Retinal pigment epithelial cell (primary cell): ENCODE results near the gene DYRK1A.

ENCODE experiments used
- DNase-seq: peaks from one replicate; pipeline ENCODE4 v3.0.0-alpha.2; 2010; ENCODE audit warnings: low read depth
- H3K4me3 ChIP-seq: 2 replicates; pipeline ENCODE4 v1.5.1; 2011; ENCODE audit warnings: mild to moderate bottlenecking, low read length, control low read depth, moderate library complexity
- TF ChIP-seq, protein P1 (sequence below): conservative IDR thresholded peaks from 2 replicates; pipeline ENCODE4 v1.5.1; 2011; ENCODE audit warnings: low read depth, low read length, control low read depth, inconsistent platforms

Gene DYRK1A

DNA sequence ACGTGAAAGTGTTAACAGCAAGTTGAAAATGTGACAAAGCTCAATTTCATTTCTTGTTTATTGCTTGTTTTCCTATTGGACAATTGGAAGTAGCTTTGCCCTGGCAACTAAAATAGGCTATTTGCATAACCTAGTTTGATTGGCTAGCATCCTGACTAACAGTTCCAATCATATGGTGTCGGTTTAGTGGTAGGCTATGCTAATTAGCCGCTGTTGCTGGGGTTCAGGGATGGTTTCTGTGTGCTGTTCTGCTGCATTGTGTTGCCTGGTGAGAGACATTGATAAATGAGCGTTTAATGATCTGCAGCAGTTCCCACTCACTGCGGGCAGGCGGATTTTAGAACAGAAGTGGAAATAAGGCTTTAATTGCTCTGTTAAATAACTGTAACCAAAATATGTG, 68.5 kb downstream of the DYRK1A start:
- no peak overlapping the region for H3K4me3 ChIP-seq
- peak; percentile 88 for DNase-seq
- TF ChIP-seq, protein P1, sequence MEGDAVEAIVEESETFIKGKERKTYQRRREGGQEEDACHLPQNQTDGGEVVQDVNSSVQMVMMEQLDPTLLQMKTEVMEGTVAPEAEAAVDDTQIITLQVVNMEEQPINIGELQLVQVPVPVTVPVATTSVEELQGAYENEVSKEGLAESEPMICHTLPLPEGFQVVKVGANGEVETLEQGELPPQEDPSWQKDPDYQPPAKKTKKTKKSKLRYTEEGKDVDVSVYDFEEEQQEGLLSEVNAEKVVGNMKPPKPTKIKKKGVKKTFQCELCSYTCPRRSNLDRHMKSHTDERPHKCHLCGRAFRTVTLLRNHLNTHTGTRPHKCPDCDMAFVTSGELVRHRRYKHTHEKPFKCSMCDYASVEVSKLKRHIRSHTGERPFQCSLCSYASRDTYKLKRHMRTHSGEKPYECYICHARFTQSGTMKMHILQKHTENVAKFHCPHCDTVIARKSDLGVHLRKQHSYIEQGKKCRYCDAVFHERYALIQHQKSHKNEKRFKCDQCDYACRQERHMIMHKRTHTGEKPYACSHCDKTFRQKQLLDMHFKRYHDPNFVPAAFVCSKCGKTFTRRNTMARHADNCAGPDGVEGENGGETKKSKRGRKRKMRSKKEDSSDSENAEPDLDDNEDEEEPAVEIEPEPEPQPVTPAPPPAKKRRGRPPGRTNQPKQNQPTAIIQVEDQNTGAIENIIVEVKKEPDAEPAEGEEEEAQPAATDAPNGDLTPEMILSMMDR = no peak

GRCh38 chr21:37435711-37436110, 69.1 kb downstream of the DYRK1A start:
- no peak overlapping the region for H3K4me3 ChIP-seq
- DNase-seq = no peak
- TF ChIP-seq, protein P1 = no peak

GRCh38 chr21:37436174-37436573, 69.6 kb downstream of the DYRK1A start:
- TF ChIP-seq, protein P1 = no peak
- no peak for DNase-seq

GRCh38 chr21:37437376-37438080, 71.0 kb downstream of the DYRK1A start:
- no peak for DNase-seq
- TF ChIP-seq, protein P1 = no peak
- no peak overlapping the region for H3K4me3 ChIP-seq

More at GRCh38 chr21:37436174-37436573, 69.6 kb downstream of the DYRK1A start:
- H3K4me3 ChIP-seq = no peak overlapping the region

- no peak overlapping the region for H3K4me3 ChIP-seq
- no peak for DNase-seq
- TF ChIP-seq, protein P1 = no peak
Observed at GRCh38 chr21:37443683-37444082, 77.1 kb downstream of the DYRK1A start.

DNA sequence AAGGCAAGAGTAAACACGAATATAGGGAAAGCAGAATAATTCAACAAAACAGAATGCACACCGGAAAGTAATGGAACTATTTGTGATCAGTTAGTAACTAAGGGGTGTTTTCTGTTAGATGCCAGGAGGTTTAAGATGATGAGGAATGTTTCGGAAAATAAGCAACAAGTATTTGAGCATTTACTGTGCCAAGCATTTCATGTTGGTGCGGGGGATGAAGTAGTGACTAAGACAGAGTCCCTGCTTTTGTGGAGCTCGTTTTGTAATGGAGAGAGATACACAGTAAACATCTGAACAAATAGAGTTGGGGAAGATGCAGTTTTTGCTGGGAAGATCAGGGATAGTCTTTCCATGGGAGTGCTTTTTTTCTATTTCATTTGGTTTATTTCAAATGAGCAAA, 78.7 kb downstream of the DYRK1A start:
- TF ChIP-seq, protein P1 = no peak
- no peak overlapping the region for H3K4me3 ChIP-seq
- peak; percentile 55 for DNase-seq

DNA sequence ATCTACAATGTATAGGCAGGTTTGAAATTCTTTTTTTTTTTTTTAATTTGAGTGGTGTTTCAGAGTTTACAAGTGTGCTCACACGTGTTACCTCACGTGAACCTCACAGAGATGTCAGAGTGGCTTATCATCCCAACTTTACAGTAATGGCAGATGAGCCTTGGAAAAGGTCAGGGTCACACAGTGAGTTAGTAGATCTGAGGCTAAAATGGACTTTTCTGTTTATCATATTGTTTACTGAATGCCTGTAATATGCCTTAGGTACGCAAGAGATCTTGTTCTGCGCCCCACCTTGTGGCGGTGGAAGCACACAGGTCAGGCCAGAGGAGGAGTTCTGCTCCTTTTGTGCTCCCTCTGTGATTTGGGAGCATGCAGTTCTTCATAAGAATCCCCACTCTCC, 80.0 kb downstream of the DYRK1A start:
- no peak for DNase-seq
- TF ChIP-seq, protein P1 = peak; percentile 3
- H3K4me3 ChIP-seq = no peak overlapping the region
